Activated B cell treated with CpG ODN at 0.5 μM for 24 hours (primary cell): Measurements from ENCODE around the gene LRRK1. TPM values are rescaled to one million over a fixed set of nuclear protein-coding genes. Genes with fewer than 3 reads are reported as not detected.

ENCODE experiments used
- ATAC-seq: fragments of 200-7000 bp; cut with Tn5 transposase; one replicate; pipeline ENCODE4 v1.10.0; 2021; ENCODE audit warnings: low read depth, mild to moderate bottlenecking, moderate library complexity
- CTCF ChIA-PET: fragments of 350-600 bp; sonication (Branson Sonifier 250); formaldehyde crosslinking; loops from one replicate; lab custom pipeline; 2021; ENCODE audit warnings: antibody characterized with exemption; lab: Charles Lee
- POLR2A ChIA-PET: fragments of 350-600 bp; sonication (Branson Sonifier 250); formaldehyde crosslinking; loops from one replicate; lab custom pipeline; 2021; ENCODE audit warnings: antibody characterized with exemption; lab: Charles Lee
- DNase-seq: peaks from one replicate; pipeline ENCODE4 v3.0.0; 2022
- H3K27ac Mint-ChIP-seq: one replicate; pipeline ENCODE4 v1.8.0; 2020; ENCODE audit warnings: mixed read lengths
- H3K27me3 Mint-ChIP-seq: one replicate; pipeline ENCODE4 v1.8.0; 2021; ENCODE audit warnings: mixed read lengths
- H3K36me3 Mint-ChIP-seq: one replicate; pipeline ENCODE4 v1.8.0; 2021; ENCODE audit warnings: low read depth, mixed read lengths
- H3K4me1 Mint-ChIP-seq: one replicate; pipeline ENCODE4 v1.8.0; 2021; ENCODE audit warnings: mixed read lengths
- H3K4me3 Mint-ChIP-seq: one replicate; pipeline ENCODE4 v1.8.0; 2020; ENCODE audit warnings: mild to moderate bottlenecking, mixed read lengths
- H3K9me3 Mint-ChIP-seq: one replicate; pipeline ENCODE4 v1.8.0; 2020; ENCODE audit warnings: mixed read lengths
- CTCF ChIP-seq: fragments of 200-600 bp; IDR thresholded peaks from one replicate; pipeline ENCODE4 v1.8.0; 2022; ENCODE audit warnings: antibody characterized with exemption, mild to moderate bottlenecking
- intact Hi-C: fragments of 100-400 bp; cut with micrococcal nuclease; formaldehyde crosslinking; loops from one replicate; pipeline ENCODE4 v1.15.1; 2024
- total RNA-seq: library from RNA; stranded (reverse); gene quantifications from 2 replicates; pipeline ENCODE4 v1.2.3, GENCODE V29; 2022

The LRRK1 gene
- total RNA-seq, 1 donor from 2014 or later = 43.5 TPM

DNA sequence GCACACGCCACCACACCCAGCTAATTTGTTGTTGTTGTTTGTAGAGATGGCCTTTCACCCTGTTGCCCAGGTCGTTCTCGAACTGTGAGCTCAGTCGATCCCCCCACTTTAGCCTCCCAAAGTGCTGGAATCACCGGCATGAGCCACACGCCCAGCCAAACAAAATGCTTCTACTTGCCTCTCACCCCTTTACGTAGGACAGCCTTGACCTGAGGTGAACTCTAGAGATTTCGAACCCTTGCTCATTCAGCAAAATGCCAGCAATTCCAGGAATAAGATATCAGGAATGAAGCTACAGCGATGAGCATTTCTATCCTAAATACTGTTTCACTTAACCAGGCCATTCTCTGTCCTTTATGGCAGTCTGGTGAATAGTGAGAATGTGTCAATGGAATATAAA lies 135.0 kb downstream of the LRRK1 start:
- TF ChIP-seq CTCF = no peak
- H3K36me3 Mint-ChIP-seq = peaks cover 86% of the 10 kb centered on the region
- ChIA-PET POLR2A (no interaction called here), CTCF (no interaction called here)
- H3K27me3 Mint-ChIP-seq = no peaks in the 10 kb centered on the region
- no peak overlapping the region for H3K4me3 Mint-ChIP-seq
- intact Hi-C loops = no loop called here
- H3K27ac Mint-ChIP-seq = no peak overlapping the region
- H3K4me1 Mint-ChIP-seq = no peaks in the 10 kb centered on the region
- ATAC-seq = no peak
- no peak for DNase-seq
- H3K9me3 Mint-ChIP-seq = no peaks in the 10 kb centered on the region

DNA sequence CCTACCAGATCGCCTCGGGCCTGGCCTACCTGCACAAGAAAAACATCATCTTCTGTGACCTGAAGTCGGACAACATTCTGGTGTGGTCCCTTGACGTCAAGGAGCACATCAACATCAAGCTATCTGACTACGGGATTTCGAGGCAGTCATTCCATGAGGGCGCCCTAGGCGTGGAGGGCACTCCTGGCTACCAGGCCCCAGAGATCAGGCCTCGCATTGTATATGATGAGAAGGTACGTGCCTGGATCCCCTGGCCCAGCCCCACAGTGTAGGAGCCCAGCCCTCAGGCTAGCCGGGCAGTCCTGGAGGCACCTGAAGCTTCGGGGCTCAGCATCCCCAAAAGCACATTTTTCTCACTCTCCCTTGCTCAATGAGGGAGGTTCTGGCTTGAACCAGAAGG lies 135.8 kb downstream of the LRRK1 start:
- no peak for TF ChIP-seq CTCF
- H3K36me3 Mint-ChIP-seq = peaks cover 85% of the 10 kb centered on the region
- peaks cover 2% of the 10 kb centered on the region for H3K4me1 Mint-ChIP-seq
- POLR2A ChIA-PET = no interaction called here
- H3K27me3 Mint-ChIP-seq = no peaks in the 10 kb centered on the region
- no peak overlapping the region for H3K27ac Mint-ChIP-seq
- no peaks in the 10 kb centered on the region for H3K9me3 Mint-ChIP-seq
- intact Hi-C loops = no loop called here
- CTCF ChIA-PET = no interaction called here
- ATAC-seq (no peak), DNase-seq (no peak)
- no peak overlapping the region for H3K4me3 Mint-ChIP-seq

- ChIA-PET CTCF (no interaction called here), POLR2A (no interaction called here)
- ATAC-seq (no peak), DNase-seq (no peak)
- Mint-ChIP-seq H3K4me3 (no peak overlapping the region), H3K9me3 (no peaks in the 10 kb centered on the region), H3K27ac (no peak overlapping the region), H3K36me3 (peaks cover 88% of the 10 kb centered on the region), H3K27me3 (no peaks in the 10 kb centered on the region), H3K4me1 (peaks cover 2% of the 10 kb centered on the region)
- no peak for TF ChIP-seq CTCF
- intact Hi-C loops = no loop called here
These were observed 136.3 kb downstream of the LRRK1 start for GRCh38 chr15:101055411-101055810.

DNA sequence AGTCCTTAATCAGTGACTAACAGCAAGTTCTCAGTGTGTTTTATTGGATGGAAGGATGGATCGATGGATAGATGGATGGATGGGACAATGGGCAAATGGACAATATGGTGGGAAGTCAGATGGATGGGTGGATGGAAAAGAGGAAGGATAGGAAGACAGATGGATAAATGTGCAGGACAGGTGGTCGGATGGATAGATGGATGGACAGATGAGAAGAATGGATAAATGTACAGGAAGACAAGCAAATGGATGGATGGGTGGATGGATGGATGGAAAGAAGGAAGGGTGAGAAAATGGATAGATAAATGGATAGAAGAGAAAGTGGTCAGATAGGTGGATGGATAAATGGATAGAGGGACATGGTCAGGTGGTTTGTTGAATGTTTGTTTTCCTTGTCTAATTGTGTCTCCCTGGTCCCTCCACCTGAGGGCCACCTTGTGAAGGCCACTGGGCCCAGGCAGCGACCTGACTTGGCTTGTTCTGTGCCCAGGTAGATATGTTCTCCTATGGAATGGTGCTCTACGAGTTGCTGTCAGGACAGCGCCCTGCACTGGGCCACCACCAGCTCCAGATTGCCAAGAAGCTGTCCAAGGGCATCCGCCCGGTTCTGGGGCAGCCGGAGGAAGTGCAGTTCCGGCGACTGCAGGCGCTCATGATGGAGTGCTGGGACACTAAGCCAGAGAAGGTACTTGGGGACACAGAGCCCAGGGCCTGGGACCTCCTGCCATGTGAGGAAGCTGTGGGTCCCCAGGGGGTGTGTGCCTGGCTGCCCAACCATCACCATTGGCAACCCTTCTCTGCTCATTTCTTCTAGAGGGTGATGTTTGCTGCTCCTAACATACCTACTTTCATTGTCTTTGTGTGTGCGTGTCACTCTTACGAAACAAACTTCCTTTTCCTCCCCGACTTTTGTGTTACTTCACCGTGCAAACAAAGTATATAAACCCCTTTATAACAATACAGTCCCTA lies 137.5 kb downstream of the LRRK1 start:
- ATAC-seq = no peak
- ChIA-PET CTCF (no interaction called here), POLR2A (no interaction called here)
- H3K4me1 Mint-ChIP-seq = peaks cover 3% of the 10 kb centered on the region
- no peak for TF ChIP-seq CTCF
- no peaks in the 10 kb centered on the region for H3K9me3 Mint-ChIP-seq
- no peaks in the 10 kb centered on the region for H3K27me3 Mint-ChIP-seq
- no peak overlapping the region for H3K27ac Mint-ChIP-seq
- H3K4me3 Mint-ChIP-seq = no peak overlapping the region
- no peak for DNase-seq
- intact Hi-C loops = no loop called here
- H3K36me3 Mint-ChIP-seq = peaks cover 92% of the 10 kb centered on the region

DNA sequence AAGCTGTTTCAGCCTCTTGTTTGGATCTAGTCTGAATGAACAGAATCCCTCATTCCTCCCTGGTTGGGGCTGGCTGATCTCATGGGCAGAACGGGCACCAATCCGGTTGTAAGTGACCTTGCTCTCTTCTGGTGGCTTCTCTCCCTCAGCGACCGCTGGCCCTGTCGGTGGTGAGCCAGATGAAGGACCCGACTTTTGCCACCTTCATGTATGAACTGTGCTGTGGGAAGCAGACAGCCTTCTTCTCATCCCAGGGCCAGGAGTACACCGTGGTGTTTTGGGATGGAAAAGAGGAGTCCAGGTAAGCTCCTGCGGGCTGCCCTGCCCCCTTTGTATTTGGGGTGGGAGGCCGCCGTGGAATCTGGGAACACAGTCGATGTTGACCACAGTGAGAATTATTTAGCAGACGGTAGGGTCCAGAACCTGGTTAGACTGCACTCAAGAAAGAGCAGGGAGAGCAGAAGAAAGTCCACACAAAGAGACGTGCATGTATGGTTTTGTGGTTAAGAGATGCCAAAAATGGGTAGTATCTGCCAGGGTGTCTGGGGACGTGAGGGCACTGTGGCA lies 138.8 kb downstream of the LRRK1 start:
- no peaks in the 10 kb centered on the region for H3K9me3 Mint-ChIP-seq
- intact Hi-C loops = no loop called here
- peaks cover 94% of the 10 kb centered on the region for H3K36me3 Mint-ChIP-seq
- no peak overlapping the region for H3K4me3 Mint-ChIP-seq
- no peak for TF ChIP-seq CTCF
- no peak for DNase-seq
- no peak for ATAC-seq
- no peaks in the 10 kb centered on the region for H3K27me3 Mint-ChIP-seq
- CTCF ChIA-PET = no interaction called here
- H3K4me1 Mint-ChIP-seq = peaks cover 15% of the 10 kb centered on the region
- no peak overlapping the region for H3K27ac Mint-ChIP-seq
- POLR2A ChIA-PET = no interaction called here
